ENCODE data around the gene GPR155.
"Not testable (repeated sequence)": the region's sequence is repeated elsewhere in the genome, so short reads cannot be mapped to it uniquely, and the experiment has no call there.

DNA sequence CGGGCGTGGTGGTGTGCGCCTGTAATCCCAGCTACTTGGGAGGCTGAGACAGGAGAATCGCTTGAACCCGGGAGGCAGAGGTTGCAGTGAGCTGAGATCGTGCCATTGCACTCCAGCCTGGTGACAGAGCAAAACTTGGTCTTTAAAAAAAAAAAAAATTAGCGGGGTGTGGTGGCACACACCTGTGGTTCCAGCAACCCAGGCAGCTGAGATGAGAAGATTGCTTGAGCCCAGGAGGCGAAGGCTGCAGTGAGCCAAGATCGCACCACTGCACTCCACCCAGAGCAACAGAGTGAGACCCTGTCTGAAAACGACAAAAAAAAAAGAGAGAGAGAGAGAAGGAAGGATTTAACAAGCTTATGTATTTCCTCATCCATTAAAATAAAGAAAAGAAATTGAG, 2.7 kb upstream of the GPR155 start:
- TF ChIP-seq, protein P1, sequence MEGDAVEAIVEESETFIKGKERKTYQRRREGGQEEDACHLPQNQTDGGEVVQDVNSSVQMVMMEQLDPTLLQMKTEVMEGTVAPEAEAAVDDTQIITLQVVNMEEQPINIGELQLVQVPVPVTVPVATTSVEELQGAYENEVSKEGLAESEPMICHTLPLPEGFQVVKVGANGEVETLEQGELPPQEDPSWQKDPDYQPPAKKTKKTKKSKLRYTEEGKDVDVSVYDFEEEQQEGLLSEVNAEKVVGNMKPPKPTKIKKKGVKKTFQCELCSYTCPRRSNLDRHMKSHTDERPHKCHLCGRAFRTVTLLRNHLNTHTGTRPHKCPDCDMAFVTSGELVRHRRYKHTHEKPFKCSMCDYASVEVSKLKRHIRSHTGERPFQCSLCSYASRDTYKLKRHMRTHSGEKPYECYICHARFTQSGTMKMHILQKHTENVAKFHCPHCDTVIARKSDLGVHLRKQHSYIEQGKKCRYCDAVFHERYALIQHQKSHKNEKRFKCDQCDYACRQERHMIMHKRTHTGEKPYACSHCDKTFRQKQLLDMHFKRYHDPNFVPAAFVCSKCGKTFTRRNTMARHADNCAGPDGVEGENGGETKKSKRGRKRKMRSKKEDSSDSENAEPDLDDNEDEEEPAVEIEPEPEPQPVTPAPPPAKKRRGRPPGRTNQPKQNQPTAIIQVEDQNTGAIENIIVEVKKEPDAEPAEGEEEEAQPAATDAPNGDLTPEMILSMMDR (conservative IDR thresholded peaks at IDR 0.05; ENCODE audit: low read length) = not testable (repeated sequence)
- not testable (repeated sequence) for TF ChIP-seq EZH2phosphoT487 (IDR thresholded peaks at IDR 0.05; ENCODE audit: borderline replicate concordance, low read depth, low read length)
